HPDE6-E6E7 (cell line): ENCODE measurements around the gene PTX3.

Experiments used
- DNase-seq: peaks from one replicate; pipeline ENCODE4 v3.0.0; 2011; ENCODE audit warnings: missing footprints; ENCODE audit errors: extremely low spot score

PTX3 gene

DNA sequence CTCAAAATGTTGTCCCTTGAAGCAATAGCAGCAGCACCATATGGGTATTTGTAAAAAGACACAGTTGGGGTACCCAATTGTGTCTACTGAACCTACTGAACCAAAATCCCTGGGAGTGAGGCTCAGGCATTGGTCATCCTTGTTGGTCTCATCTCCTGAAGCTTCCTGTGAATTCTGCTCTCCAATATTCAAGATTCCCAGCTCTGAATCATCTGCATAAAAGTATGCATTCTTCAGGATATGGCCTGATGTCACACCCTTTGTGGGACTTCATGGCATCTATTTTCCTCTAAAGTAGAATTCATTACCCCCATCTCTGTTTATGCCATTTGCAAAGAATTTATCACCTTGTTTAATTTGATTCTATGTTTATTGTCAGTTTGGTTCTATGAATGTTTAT, 13.3 kb upstream of the PTX3 start:
- DNase-seq, result no peak

DNA sequence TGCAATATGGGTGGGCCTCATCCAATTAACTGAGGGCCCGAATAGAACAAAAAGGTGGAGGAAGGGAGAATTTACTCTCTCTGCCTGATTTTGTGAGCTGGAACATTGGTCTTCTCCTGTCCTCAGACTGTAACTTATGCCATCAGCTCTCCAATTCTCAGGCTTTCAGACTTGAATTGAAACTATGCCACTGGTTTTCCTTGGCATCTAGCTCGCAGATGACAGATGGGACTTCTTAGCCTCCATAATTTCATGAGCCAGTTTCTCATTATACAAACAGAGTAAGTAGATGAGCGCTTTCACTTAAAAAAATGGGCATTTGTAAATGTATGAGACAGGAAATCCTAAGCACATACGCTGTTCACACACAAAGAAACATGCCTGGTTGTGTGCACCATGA, 8.7 kb upstream of the PTX3 start:
- DNase-seq, result no peak

DNA sequence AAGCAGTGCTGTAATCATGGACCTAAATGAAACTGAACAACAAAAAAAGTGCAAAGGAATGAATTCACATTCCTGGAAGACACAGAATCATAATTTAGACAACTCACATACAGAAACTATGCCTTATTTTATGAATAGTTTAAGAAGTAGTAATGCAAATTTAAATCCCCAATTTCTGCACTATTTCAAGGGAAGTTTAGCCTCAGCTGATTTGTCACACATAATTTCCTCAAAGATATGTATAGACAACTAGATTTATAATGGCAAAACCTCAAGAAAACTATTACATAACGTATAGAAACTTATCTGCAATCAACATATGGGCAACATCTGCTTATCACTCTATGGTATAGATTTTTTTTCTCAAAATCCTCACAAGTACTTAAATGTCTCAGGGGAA, 7.8 kb upstream of the PTX3 start:
- no peak for DNase-seq

DNA sequence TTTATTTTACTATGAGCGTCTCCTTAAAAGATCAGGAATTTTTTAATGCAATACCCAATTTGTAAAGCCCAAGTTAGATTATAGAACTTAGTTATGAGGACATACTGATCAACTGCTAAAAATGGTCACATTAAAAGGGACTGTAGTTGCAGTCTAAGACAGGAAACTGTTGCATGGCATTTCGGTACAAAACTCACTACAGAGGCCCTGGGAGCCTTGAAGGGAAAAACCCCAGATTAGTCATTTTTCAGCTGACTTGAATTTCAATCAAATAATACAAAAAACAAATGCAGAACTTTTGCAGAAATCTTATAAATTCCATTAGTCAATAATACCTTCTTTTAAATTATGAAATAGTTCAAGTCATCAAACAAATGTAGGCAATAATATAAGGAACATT, 6.9 kb upstream of the PTX3 start:
- no peak for DNase-seq

DNA sequence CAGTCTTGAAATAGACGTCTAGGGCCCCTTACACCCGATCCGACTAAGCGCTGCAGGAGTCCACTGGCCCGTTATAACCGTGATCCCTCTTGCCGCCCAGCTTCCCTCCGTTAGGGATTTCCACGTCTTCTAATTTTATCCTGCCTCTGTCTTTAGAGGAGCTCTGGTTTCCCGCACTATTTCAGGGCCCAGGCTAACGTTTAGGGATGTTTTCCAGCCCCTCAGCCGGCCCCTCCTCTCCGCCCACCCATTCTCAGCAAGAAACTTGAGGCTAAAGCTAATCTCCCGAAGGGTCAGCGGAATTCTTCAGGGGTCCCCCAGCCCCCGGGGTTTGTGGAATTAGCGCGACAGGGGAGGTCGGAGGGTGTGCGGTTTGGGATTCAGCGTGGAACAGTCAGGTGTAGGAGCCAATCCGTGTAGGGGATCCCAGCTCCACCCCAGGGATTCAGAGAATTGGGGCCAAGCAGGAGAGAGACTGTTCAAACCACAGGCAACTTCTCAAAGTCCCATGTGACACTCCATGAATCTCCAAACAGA, 1.6 kb downstream of the PTX3 start:
- no peak for DNase-seq

DNA sequence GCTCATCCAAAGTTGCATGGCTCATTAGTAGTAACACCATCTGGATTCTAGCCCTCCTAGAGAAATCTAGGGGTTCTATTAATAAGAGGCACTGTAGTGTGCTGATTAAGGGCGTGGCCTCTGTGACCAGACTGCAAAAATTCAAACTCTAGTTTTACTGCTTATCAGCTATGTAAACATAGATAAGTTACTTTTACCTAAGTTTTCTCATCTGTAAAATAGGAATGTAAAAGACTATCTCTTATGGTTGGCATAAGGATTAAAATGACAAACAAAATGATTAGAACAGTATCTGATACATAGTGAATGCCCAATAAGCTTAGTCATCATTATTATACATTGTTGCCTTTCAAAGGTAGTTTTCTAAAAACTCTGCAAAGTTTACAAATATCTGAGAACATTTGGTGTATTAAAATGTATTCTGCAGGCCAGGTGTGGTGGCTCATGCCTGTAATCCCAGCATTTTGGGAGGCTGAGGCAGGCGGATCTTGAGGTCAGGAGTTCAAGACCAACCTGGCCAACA, 4.5 kb downstream of the PTX3 start:
- no peak for DNase-seq

DNA sequence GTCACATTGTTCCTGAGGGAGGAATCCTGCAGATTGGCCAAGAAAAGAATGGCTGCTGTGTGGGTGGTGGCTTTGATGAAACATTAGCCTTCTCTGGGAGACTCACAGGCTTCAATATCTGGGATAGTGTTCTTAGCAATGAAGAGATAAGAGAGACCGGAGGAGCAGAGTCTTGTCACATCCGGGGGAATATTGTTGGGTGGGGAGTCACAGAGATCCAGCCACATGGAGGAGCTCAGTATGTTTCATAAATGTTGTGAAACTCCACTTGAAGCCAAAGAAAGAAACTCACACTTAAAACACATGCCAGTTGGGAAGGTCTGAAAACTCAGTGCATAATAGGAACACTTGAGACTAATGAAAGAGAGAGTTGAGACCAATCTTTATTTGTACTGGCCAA, 6.1 kb downstream of the PTX3 start:
- no peak for DNase-seq

DNA sequence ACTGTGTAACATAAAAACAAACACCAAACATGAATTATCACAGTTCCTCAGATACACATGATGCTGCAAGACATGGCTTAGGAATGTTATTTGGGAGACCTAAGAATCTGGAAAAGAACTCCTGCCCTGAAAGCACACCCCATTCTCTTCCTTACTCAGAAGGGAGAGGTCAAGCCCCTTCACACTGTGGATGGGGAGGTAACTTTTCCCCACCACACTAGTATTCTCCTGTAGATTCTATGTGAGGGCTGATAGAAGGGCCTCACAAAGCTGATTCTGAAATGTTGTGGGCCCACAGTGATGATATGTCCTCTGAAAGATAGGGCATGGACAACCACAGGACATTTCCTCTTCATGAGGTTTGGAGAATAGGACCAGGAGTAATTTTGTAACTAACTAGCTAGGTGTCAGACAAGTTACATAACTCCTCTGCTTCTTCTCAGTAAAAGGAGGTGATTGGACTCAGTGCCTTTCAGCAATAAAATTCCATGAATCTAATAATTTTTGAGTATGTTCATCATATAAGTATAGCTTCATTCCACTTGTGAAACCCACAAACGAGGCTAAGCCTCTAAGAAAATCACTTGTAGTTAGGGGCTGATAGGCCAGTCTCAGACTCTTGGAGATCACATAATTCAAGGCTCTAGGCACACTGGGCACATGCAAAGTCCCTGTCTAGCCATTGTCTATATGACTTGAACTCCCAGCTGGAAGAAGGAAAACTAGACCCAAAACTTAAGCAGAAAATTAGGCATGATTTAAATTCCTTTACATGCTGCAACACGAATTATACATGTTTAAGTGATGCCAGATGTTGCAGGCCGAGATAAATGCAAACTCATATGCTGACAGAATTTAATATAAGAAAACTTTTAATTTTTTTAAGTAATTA, 7.5 kb downstream of the PTX3 start:
- no peak for DNase-seq

DNA sequence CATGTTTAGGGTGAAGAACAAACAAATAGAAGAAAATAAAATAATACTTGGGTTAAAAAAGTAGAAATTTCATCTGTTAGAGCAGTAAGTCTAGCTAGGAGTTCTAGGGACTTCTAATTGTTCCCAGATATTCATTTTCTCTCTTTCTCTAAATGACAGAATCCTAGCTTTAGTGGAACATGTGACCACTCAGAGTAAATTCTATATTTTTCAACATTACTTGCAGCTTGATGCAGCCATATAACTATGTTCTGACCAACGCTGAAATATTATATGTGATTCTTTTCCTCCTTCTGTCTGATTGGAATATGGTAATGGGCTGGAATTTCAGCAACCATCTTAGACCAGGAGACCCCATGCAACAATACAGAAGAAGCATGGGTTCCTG, 8.1 kb downstream of the PTX3 start:
- no peak for DNase-seq

DNA sequence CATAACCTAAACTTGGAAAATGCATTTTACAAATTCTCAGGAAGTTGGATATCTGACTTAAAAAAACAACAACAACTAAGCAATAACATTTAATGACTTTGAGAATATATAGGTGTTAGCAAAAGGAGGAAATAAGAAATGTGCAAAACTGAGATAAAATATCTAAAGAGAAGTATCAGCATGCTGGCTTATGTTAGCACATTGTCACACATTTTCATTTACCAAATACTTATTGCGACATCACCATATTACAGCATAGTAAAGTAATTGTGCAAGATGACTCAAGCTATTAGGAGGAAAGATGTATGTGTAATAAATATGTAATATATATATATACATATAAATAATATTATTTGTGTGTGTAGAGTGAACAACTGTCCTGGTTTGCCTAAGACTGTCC, 9.2 kb downstream of the PTX3 start:
- DNase-seq, result no peak

DNA sequence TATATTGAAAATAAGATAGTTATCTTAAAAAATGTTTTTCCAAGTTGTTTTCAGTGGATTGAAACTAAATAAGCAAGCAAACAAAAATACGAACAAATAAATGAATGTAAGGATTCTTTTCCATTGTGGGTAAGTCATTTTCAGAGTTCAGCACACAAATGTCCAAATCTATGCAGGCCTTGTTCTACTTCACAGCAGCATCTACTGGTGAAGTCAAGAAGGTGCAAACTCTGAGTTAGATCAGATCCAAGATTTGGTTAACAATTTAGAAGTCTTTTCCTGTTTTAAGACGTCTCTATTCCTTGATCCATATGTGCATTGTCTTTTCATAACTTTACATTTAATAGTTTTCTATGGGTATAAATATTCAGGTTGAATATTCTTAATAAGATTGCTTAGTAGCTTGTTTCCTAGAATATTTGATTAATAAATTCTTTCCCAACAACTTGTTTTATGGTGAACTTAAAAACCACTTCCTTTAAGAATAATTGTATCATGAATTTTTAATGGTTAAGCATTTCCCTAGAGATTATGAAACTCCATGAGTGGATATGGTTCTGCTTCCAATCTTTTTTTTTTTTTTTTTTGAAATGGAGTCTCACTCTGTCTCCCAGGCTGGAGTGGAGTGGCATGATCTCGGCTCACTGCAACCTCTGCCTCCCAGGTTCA, 10.5 kb downstream of the PTX3 start:
- DNase-seq, result no peak

DNA sequence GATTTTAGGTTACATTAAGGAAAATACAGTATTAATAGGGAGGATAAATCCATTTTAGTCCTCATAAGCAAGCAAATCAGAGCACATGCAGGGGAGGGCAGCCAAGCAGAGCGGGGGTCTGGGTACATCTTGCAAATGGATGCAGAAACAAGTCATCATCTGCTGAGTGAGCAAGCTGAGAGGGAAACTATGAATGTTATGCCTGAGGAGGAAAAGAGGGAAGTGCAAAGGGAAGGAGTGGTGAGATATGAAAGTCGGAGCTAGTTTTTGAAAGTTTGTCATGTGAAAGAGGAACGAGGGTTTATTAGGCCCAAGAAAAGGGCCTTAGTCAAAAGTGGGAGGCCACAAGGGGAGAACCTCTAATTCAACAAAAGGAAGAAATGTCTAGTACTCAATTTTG, 15.4 kb downstream of the PTX3 start:
- DNase-seq, result no peak

DNA sequence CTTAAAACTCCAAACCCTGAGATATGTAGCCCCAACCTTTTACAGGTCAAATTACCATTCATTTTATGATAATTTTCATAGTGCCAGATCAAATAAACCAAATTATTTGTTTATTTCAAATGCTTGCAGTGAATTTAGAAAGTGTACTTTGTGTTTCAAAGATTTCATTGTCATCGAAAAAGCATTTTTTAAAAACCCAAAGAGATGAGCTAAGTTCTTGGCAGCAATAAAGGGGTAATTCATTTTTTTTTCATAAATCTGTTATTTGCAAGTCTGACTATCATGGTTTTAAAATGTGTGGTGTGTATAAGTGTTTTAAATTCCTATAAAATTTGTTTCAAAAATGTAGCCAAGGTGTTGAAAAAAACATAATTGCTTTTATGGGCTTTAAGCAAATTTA, 17.2 kb downstream of the PTX3 start:
- DNase-seq, result no peak

DNA sequence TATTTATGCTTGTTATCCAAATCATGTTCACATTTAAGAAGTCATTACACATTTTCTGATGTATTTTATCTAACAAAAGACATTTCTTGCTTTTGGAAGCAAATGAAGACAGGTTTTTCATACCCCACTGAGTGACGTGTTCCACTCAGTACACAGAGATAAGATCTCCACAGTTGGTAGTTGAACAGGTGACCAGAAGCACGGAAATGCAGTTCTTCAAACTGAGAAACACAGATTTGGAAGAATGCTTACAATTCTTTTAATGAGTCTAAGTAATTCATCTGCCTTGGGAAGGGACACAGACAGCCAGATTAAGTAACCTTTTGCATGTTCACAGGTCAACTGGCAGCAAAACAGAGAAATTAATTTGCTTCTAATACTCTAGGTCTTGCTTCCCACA, 23.1 kb downstream of the PTX3 start:
- no peak for DNase-seq

DNA sequence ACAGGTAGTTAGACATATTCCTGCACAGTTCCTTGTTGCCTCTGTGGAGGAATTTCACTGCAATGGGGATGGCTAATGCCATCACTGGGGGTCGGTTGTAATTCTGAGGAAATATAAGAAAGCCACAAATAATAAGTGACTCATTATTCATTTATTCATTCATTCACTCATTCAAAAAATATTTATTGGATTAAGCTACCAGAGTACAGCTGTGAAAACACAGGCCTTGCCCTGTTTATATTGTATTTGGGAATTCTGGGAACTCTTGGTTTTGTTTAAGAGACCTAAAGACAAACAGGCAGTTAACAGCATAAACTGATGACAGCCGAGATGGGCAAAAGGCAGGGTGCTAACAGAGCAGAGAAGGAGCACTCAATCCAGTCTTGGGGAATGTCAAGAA, 23.6 kb downstream of the PTX3 start:
- no peak for DNase-seq

DNA sequence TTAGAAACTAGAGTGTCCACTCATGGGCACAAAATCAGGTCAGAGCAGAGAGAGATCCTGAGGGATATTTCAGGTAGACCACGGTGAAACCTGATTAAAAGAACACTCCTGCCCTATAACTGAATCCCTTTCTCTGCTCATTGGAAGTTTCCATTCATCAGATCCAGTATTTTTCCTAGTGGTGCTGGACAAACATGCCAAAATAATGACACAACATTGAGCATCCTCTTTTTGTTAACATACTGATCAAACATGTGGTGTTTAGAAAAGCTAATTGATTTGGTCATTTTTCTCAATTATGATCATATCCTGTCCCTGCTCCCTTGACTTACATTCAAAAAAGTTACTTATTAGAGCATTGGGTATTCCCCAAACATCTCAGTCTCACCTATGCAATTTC, 27.2 kb downstream of the PTX3 start:
- DNase-seq, result no peak

DNA sequence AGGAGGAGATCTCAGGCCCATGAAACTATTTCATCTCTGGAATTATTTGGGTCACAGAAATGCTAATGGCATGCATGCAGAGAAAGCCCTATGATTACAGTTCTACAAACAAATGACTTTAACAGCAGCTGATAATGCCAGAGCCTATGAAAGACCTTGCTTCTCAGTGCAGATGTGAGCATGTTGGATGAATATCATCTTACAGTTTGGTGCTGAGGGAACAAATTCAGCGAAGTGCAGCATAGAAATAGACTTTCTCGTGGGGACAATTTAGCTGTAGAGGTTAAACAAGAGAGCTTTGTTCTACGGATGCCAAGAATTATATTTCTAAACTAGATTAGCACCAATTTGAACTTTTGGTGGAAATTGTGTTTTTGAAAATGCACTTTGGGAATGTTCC, 27.7 kb downstream of the PTX3 start:
- DNase-seq, result no peak

DNA sequence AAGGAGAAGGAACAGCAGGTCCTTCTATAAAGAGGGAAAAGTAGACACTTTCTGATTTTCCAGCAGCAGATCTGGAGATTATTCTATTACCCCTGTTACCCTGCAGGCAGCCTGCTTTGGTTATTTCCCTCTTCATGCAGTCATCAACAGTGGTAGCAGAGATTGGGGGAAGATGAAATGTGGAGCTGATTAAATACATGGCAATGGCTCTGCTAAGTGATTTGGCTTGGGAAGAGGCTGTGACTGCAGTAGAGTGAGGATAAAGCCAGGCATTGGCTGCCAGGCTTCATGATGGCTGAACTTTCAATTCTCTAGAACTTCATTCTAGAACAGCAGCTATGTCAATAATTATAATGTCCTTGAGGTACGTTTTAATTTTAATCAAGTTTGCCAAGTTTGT, 29.1 kb downstream of the PTX3 start:
- DNase-seq, result no peak

DNA sequence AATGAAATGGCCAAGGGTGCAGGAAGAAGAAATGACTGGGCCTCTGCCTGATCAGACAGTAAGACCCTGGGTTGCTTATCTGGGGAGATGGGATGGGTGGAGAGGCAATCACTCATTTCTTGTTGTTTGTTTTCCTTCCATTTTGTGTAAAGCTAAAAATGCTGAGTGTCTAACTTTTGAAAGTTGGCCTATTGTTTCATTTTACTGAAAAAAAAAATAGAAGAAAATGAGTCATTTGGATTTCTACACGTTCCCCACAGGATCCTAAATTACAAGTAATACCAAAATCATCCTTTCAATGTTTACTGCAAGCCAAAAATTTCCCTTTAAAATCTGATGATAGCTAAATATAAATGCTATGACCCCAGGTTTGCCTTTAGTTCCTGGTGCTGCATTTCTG, 30.6 kb downstream of the PTX3 start:
- DNase-seq, result no peak

DNA sequence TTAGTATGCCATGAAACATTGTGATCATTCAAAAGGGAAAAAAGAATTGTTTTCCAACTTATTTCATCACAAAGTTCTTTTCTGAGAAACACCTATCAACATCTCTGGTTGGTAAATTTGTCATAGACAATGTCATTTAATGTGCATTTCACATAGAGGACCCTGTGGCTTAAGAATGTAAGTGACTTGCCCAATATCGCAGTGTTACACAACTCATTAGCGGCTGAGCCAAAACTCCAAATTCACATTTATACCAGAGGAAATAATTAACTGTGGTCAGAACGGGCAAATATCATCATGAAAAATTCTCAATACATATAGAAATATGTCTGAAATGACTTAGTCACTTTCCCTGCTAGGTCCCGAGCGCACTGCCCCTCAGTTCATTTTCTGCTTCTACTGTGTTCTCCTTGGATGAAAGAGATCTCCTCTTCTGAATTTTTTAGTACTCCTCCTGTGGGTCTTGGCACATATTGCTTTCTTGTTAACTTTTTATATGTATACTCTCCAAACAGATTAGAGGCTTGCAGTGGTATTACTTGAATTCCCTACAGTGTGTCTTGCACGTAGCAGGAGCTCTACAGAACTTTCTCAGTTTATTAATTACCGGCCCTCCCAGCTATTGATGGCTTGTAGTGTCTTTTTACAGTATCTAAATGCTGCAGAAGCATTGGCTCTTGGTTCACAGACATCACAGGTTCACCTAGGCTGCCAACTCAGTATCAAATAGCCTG, 33.1 kb downstream of the PTX3 start:
- no peak for DNase-seq

DNA sequence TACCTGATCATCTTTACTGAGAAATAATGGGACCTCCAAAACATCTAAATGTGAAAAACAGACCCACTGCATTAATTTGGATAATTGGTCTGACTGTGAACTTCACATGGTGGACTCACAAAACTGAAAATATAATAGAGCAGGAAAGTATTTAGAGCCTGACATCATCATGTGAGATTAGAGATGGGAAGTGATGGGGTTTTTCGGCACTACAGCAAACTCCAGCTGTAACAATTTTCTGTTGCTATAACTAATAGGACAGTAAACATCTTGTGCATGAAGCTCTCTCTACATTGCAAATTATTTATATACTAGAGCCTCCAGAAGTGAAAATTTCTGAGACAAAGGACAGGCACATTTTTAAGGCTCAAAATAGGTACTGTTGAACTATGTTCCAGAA, 34.4 kb downstream of the PTX3 start:
- no peak for DNase-seq

DNA sequence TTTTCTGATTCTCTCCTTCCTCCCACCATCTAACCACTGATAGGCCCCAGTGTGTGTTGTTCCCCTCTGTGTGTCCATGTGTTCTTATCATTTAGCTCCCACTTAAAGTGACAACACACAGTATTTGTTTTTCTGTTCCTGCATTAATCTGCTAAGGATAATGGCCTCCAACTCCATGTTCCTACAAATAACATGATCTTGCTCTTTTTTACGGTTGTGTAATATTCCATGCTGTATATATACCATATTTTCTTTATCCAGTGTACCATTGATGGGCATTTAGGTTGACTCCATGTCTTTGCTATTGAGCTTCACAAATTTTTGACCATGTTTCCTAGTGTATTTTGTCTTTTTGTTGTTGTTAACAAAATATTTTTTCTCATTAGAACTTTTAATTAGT, 36.0 kb downstream of the PTX3 start:
- DNase-seq, result no peak
